Measurements from ENCODE around the gene KCNJ5.

Gene KCNJ5

DNA sequence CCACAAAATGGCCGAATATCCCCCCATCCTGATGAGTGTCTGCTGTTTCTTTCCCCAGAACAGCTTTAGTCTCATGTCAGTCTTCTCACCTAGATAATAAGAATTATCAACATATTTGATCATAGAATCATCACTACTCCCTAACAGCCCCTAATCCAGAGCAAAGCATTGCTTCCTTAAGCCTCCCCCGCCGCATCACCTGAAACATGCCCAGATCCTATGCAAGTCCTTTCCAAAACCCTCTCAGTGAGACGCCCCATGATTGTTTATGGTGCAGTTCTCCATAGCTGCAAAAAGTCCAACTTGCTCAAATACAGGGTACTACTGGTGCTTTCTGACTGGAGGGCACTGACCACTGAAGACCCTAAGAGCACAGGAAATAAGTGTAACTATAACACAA is 44.2 kb upstream of the KCNJ5 start:
- TF ChIP-seq CEBPB (IDR thresholded peaks at IDR 0.05) (no peak), EGR1 (IDR thresholded peaks at IDR 0.05) (no peak), NFIC (IDR thresholded peaks at IDR 0.05) (no peak), FOXM1 (IDR thresholded peaks at IDR 0.05; ENCODE audit: borderline replicate concordance, low read depth) (no peak), TEAD4 (IDR thresholded peaks at IDR 0.05) (no peak)
- TF ChIP-seq, protein P1, sequence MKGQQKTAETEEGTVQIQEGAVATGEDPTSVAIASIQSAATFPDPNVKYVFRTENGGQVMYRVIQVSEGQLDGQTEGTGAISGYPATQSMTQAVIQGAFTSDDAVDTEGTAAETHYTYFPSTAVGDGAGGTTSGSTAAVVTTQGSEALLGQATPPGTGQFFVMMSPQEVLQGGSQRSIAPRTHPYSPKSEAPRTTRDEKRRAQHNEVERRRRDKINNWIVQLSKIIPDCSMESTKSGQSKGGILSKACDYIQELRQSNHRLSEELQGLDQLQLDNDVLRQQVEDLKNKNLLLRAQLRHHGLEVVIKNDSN (IDR thresholded peaks at IDR 0.05): no peak

DNA sequence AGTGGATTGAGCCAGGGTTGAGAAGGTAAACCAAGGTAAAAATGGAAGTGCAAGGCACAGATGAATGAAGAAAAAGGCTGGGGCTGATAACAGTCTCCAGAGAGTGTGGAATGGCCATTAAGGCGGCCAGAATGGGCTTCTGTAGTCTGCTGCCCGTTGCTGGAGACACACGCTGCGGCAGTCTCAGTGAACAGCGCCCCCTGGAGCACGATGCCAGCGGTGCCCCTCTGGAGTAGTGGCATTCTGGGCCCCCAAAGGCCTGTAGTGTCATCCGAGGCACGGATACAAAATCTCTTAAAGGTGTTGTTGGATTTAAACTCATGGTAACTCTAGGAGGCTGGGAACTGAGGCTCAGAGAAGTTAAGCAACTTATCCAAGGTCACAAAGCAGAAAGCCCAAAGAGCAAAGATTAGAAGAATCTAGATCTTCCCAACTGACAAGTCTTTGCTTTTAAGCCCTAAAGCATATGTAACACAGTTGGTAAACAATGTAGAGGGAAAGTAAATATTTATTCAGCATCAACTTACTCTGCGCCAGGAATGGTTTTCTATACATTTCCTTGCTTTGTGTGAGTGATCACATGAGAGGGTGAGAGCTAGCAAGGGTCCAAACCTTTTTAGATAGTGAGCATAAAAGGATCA is 42.2 kb upstream of the KCNJ5 start:
- TF ChIP-seq RAD21 (IDR thresholded peaks at IDR 0.05; ENCODE audit: low read depth) (peak; percentile 58; the same call in 1 of the 2 replicates), CREB1 (IDR thresholded peaks at IDR 0.05; ENCODE audit: low read depth) (no peak)

DNA sequence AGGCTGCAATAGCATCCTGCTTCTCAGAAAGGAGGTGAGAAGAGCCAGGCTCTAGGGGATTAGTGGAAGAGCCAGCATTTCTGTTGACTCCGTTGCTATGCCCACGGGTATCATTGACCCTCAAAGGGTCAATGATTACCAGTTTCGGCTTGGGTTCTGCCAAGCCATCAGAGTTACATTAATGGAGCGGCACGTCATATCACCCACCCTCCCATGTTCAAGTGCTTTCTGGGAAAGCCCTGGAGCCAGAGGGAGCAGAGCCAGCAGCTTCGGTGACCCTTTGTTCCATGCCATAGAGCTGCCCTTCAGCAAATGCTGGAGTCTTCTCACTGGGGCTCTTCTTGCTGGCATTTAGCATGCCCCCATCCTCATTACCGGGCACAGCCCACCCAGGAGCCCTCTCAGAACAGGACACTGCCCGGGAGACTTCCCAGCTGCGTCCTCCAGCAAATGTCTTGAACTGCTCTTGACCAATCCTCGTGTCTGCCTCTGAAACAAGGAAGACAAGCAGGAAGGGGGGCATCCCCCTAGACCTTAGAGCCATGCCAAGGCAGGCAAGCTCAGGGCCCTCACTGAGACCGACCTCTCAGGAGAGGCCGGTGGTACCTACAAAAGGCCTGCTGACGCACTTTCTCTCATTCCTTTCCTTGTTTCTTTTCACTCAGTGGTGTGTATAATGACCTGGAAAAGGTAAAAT is 38.7 kb upstream of the KCNJ5 start:
- TF ChIP-seq TCF12 (IDR thresholded peaks at IDR 0.05; ENCODE audit: low read depth) (no peak), FOXM1 (IDR thresholded peaks at IDR 0.05; ENCODE audit: borderline replicate concordance, low read depth) (no peak), TAF1 (IDR thresholded peaks at IDR 0.05; ENCODE audit: low read depth) (no peak), TEAD4 (IDR thresholded peaks at IDR 0.05) (no peak), NFIC (IDR thresholded peaks at IDR 0.05) (no peak), RAD21 (IDR thresholded peaks at IDR 0.05; ENCODE audit: low read depth) (no peak), EGR1 (IDR thresholded peaks at IDR 0.05) (no peak), CREB1 (IDR thresholded peaks at IDR 0.05; ENCODE audit: low read depth) (no peak), ZBTB7A (IDR thresholded peaks at IDR 0.05; ENCODE audit: low read depth) (no peak), YY1 (IDR thresholded peaks at IDR 0.05; ENCODE audit: low read depth) (no peak), CEBPB (IDR thresholded peaks at IDR 0.05) (no peak), EP300 (IDR thresholded peaks at IDR 0.05; ENCODE audit: borderline replicate concordance) (no peak)
- TF ChIP-seq, protein P2, sequence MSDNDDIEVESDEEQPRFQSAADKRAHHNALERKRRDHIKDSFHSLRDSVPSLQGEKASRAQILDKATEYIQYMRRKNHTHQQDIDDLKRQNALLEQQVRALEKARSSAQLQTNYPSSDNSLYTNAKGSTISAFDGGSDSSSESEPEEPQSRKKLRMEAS (IDR thresholded peaks at IDR 0.05): no peak
- TF ChIP-seq, protein P3, sequence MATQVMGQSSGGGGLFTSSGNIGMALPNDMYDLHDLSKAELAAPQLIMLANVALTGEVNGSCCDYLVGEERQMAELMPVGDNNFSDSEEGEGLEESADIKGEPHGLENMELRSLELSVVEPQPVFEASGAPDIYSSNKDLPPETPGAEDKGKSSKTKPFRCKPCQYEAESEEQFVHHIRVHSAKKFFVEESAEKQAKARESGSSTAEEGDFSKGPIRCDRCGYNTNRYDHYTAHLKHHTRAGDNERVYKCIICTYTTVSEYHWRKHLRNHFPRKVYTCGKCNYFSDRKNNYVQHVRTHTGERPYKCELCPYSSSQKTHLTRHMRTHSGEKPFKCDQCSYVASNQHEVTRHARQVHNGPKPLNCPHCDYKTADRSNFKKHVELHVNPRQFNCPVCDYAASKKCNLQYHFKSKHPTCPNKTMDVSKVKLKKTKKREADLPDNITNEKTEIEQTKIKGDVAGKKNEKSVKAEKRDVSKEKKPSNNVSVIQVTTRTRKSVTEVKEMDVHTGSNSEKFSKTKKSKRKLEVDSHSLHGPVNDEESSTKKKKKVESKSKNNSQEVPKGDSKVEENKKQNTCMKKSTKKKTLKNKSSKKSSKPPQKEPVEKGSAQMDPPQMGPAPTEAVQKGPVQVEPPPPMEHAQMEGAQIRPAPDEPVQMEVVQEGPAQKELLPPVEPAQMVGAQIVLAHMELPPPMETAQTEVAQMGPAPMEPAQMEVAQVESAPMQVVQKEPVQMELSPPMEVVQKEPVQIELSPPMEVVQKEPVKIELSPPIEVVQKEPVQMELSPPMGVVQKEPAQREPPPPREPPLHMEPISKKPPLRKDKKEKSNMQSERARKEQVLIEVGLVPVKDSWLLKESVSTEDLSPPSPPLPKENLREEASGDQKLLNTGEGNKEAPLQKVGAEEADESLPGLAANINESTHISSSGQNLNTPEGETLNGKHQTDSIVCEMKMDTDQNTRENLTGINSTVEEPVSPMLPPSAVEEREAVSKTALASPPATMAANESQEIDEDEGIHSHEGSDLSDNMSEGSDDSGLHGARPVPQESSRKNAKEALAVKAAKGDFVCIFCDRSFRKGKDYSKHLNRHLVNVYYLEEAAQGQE (IDR thresholded peaks at IDR 0.05; ENCODE audit: low read depth): no peak
- TF ChIP-seq, protein P1 (IDR thresholded peaks at IDR 0.05): no peak

DNA sequence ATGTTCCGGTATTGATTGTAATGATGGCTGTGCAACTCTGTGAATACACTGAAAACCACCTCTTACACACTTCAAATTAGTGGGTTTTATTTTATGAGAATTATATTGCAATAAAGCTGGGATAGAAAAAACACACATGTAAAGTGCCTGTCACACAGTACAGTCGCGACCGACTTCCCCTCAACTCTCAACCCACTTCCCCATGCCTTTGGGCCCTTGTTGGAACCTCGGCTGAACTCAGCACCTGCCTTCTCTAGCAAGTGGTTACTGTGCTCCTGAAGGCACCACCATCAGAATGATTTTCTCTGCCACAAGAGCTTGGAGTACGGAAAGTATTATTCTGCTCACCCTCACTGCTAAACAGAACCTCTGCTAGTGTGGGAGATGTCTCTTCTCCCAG is 37.6 kb upstream of the KCNJ5 start:
- TF ChIP-seq TAF1 (IDR thresholded peaks at IDR 0.05; ENCODE audit: low read depth): no peak
- TF ChIP-seq, protein P3 (IDR thresholded peaks at IDR 0.05; ENCODE audit: low read depth): no peak
- TF ChIP-seq CREB1 (IDR thresholded peaks at IDR 0.05; ENCODE audit: low read depth): no peak
- no peak for TF ChIP-seq TCF12 (IDR thresholded peaks at IDR 0.05; ENCODE audit: low read depth)
- TF ChIP-seq ZBTB7A (IDR thresholded peaks at IDR 0.05; ENCODE audit: low read depth): no peak
- TF ChIP-seq, protein P1 (IDR thresholded peaks at IDR 0.05): no peak
- no peak for TF ChIP-seq CEBPB (IDR thresholded peaks at IDR 0.05)
- no peak for TF ChIP-seq RAD21 (IDR thresholded peaks at IDR 0.05; ENCODE audit: low read depth)
- TF ChIP-seq, protein P2 (IDR thresholded peaks at IDR 0.05): no peak

DNA sequence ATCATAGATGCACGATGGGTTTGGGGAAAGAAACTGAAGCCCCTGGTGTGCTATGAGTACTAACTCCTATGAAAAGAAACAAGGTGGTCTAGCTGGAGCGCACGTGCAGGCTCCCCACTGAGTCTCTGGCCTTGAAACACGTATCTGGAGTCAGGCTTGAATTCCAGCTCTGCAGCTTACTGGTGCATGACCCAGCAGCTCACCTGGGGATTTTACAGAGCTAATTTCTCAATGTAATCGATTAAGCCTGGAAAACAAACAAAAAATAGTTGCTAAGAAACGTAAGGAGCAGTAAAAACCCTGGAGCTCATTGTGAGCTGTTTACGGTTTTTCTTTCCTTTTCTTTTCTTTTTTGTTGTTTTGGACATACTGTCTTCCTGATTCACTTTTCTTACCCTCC is 36.3 kb upstream of the KCNJ5 start:
- TF ChIP-seq TCF12 (IDR thresholded peaks at IDR 0.05; ENCODE audit: low read depth) (no peak), TAF1 (IDR thresholded peaks at IDR 0.05; ENCODE audit: low read depth) (no peak), FOXM1 (IDR thresholded peaks at IDR 0.05; ENCODE audit: borderline replicate concordance, low read depth) (no peak), YY1 (IDR thresholded peaks at IDR 0.05; ENCODE audit: low read depth) (no peak), CREB1 (IDR thresholded peaks at IDR 0.05; ENCODE audit: low read depth) (no peak), RAD21 (IDR thresholded peaks at IDR 0.05; ENCODE audit: low read depth) (no peak), NFIC (IDR thresholded peaks at IDR 0.05) (no peak), EP300 (IDR thresholded peaks at IDR 0.05; ENCODE audit: borderline replicate concordance) (no peak), EGR1 (IDR thresholded peaks at IDR 0.05) (no peak), TEAD4 (IDR thresholded peaks at IDR 0.05) (no peak), ZBTB7A (IDR thresholded peaks at IDR 0.05; ENCODE audit: low read depth) (no peak), CEBPB (IDR thresholded peaks at IDR 0.05) (no peak)
- TF ChIP-seq, protein P1 (IDR thresholded peaks at IDR 0.05): no peak
- TF ChIP-seq, protein P3 (IDR thresholded peaks at IDR 0.05; ENCODE audit: low read depth): no peak
- TF ChIP-seq, protein P2 (IDR thresholded peaks at IDR 0.05): no peak
